Mucosa of descending colon (tissue), 3 donors: ENCODE measurements around the gene RAB30. TPM values are rescaled to one million over a fixed set of nuclear protein-coding genes. Genes with fewer than 3 reads are reported as not detected.

Experiments used
- ATAC-seq: fragments of 200-7000 bp; cut with Tn5 transposase; one replicate; pipeline ENCODE4 v1.9.1; 2020; ENCODE audit warnings: mild to moderate bottlenecking, moderate library complexity
- DNase-seq, 3 donors: peaks; one replicate each; pipeline ENCODE4 v3.0.0-alpha.2; 2020
- H3K36me3 ChIP-seq: fragments of 200-600 bp; one replicate; pipeline ENCODE4 v1.8.0; 2021; ENCODE audit warnings: low read depth, mild to moderate bottlenecking
- H3K4me1 ChIP-seq: fragments of 200-600 bp; one replicate; pipeline ENCODE4 v1.8.0; 2021; ENCODE audit warnings: low read depth, mild to moderate bottlenecking
- H3K4me3 ChIP-seq: fragments of 200-600 bp; one replicate; pipeline ENCODE4 v1.8.0; 2021; ENCODE audit warnings: mild to moderate bottlenecking
- H3K9me3 ChIP-seq: fragments of 200-600 bp; one replicate; pipeline ENCODE4 v1.8.0; 2021; ENCODE audit warnings: mild to moderate bottlenecking
- intact Hi-C, 2 donors: fragments of 100-400 bp; cut with DNase I in 1 of 2; cut with micrococcal nuclease in 1 of 2; formaldehyde crosslinking; loops; one replicate each; pipeline versions ENCODE4 v1.11.0 to v1.11.1; 2022; cut with DNase I, micrococcal nuclease
- total RNA-seq, 3 donors: library from RNA; stranded (reverse); fragmentation: NEBNext Ultra II Directional in 2 of 3; extraction: Animal tissue kit (Norgen Biotek cat#: 25700) in 2 of 3; gene quantifications; one replicate each; pipeline versions ENCODE4 v1.2.1 to v1.2.4, GENCODE V29; 2021 to 2023
- TF ChIP-seq, protein P1 (sequence below): fragments of 200-600 bp; IDR thresholded peaks from one replicate; pipeline ENCODE4 v1.8.0; 2022; ENCODE audit warnings: antibody characterized with exemption, mild to moderate bottlenecking
- donor health status: DM: no; HTN: no; CAD: no; lungs with moderate emphysema.
- donor health status: DM: no; HTN: no; CAD: no.
- donor health status: DM: no; HTN: yes; CAD: no.

RAB30 gene
- total RNA-seq, 3 donors from 2014 or later, result 16.2 to 30.7 (median 19.1) TPM

GRCh38 chr11:83027794-83028193 is 43.9 kb downstream of the RAB30 start:
- Histone ChIP-seq H3K4me1 (peaks cover 16% of the 10 kb centered on the region), H3K36me3 (no peaks in the 10 kb centered on the region), H3K9me3 (no peaks in the 10 kb centered on the region), H3K4me3 (no peak overlapping the region)
- intact Hi-C loops, result no loop called here
- TF ChIP-seq, protein P1, sequence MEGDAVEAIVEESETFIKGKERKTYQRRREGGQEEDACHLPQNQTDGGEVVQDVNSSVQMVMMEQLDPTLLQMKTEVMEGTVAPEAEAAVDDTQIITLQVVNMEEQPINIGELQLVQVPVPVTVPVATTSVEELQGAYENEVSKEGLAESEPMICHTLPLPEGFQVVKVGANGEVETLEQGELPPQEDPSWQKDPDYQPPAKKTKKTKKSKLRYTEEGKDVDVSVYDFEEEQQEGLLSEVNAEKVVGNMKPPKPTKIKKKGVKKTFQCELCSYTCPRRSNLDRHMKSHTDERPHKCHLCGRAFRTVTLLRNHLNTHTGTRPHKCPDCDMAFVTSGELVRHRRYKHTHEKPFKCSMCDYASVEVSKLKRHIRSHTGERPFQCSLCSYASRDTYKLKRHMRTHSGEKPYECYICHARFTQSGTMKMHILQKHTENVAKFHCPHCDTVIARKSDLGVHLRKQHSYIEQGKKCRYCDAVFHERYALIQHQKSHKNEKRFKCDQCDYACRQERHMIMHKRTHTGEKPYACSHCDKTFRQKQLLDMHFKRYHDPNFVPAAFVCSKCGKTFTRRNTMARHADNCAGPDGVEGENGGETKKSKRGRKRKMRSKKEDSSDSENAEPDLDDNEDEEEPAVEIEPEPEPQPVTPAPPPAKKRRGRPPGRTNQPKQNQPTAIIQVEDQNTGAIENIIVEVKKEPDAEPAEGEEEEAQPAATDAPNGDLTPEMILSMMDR, result no peak
- DNase-seq (no peak), ATAC-seq (no peak)

DNA sequence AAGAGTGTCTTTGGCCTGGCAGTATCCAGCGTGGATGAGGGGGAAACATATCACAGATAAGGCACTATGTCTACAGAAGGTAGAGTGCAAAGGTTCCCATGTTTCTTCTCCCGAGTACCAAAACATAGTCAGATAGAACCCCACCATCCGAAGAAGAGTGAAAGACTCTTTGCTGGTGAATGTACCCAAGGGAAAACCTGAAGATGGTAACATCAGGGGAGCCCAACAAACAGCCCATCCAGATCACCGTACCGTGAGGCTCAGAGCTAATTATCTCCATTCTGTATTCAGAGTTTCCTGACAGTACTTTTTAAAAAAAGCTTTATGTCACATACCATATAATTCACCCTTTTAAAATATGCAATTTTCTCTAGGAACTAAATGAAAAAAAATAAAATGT is 44.4 kb downstream of the RAB30 start:
- peaks cover 16% of the 10 kb centered on the region for H3K4me1 ChIP-seq
- ATAC-seq, result no peak

DNA sequence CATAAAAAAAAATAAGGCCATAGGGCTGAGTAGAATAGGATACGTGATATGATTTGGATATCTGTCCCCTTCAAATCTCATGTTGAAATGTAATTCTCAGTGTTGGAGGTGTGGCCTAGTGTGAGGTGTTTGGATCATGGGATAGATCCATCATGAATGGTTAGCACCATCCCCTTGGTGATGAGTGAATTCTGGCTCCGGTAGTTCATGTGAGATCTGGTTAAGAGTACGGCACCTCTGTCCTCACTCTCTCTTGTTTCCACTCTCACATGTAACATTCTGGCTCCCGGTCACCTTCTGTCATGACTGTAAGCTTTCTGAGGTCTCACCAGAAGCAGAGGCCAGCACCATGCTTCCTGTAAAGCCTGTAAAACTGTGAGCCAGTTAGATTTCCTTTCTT is 45.5 kb downstream of the RAB30 start:
- ATAC-seq (no peak), DNase-seq (no peak)
- TF ChIP-seq, protein P1, result no peak
- intact Hi-C loops, result no loop called here
- peaks cover 16% of the 10 kb centered on the region for H3K4me1 ChIP-seq
- H3K4me3 ChIP-seq, result no peak overlapping the region
- no peaks in the 10 kb centered on the region for H3K9me3 ChIP-seq
- H3K36me3 ChIP-seq, result no peaks in the 10 kb centered on the region

More for the DNA sequence above, 44.4 kb downstream of the RAB30 start:
- no peak for DNase-seq
- TF ChIP-seq, protein P1, result no peak
- intact Hi-C loops, result no loop called here
- no peak overlapping the region for H3K4me3 ChIP-seq
- no peaks in the 10 kb centered on the region for H3K36me3 ChIP-seq
- no peaks in the 10 kb centered on the region for H3K9me3 ChIP-seq

DNA sequence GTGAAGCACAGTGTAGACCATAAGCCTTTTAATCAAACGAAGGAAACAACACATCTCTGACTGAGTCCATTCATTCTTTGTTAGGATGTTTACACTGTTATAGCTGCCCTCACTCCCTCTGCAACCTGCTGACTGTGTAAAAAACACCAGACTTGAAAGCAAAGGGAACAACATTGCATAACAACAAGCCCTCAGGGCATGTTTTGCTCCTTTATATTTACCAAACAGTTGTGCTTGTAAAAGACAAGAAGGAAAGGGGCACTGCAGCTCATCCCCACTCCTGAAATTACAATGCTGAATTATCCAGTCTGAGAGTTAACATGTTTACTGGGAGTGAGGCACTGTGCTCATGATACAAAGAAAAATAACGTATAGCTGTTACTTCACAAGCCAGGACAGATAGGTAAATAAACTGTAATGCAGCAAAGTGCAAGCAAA is 46.4 kb downstream of the RAB30 start:
- H3K4me3 ChIP-seq, result no peak overlapping the region
- TF ChIP-seq, protein P1, result no peak
- peaks cover 16% of the 10 kb centered on the region for H3K4me1 ChIP-seq
- no peaks in the 10 kb centered on the region for H3K36me3 ChIP-seq
- ATAC-seq, result peak; percentile 12
- no peaks in the 10 kb centered on the region for H3K9me3 ChIP-seq
- no peak for DNase-seq
- intact Hi-C loops, result no loop called here

DNA sequence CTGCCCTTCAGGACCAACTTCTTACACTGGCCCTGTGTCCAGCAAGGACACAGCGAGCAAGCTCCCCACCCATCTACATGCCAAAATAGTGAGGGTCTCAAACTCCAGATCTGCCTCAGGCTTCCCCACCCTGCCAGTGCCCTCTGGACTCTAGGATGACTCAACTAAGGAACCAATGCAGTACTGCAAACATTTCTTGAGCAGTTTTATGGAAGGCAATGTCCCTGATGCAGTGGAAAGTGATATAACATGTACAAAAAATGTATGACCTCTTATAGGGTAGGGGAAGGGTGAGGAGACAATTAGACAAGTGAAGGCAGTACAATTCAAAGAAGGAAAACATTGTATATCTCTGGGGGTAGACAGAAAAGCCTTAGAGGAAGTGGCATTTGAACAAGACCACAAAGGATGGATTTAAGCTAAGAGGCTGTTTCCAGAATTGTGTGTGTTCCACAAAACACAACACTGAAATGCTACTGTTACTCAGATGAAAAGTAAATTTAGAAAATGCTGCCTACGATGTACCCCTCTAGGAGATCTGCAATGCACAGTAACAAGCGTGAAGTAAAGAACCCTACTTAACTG is 47.3 kb downstream of the RAB30 start:
- Histone ChIP-seq H3K36me3 (no peaks in the 10 kb centered on the region), H3K9me3 (no peaks in the 10 kb centered on the region), H3K4me3 (no peak overlapping the region), H3K4me1 (peaks cover 23% of the 10 kb centered on the region)
- DNase-seq, result no peak
- intact Hi-C loops, result no loop called here
- TF ChIP-seq, protein P1, result no peak
- ATAC-seq, result peak; percentile 79

GRCh38 chr11:83023410-83023809 is 48.3 kb downstream of the RAB30 start:
- ATAC-seq (no peak), DNase-seq (no peak)
- H3K4me3 ChIP-seq, result no peak overlapping the region
- H3K36me3 ChIP-seq, result no peaks in the 10 kb centered on the region
- intact Hi-C loops, result no loop called here
- peaks cover 23% of the 10 kb centered on the region for H3K4me1 ChIP-seq
- TF ChIP-seq, protein P1, result no peak
- H3K9me3 ChIP-seq, result no peaks in the 10 kb centered on the region
